Measurements from ENCODE around the gene UVRAG. TPM values are rescaled to one million over a fixed set of nuclear protein-coding genes. Genes with fewer than 3 reads are reported as not detected.
"Not testable (repeated sequence)": the region's sequence is repeated elsewhere in the genome, so short reads cannot be mapped to it uniquely, and the experiment has no call there.

The UVRAG gene
- polyA plus RNA-seq, 1 donor = 13.8 TPM

GRCh38 chr11:76076749-76077148 lies 261.7 kb downstream of the UVRAG start:
- no peak overlapping the region for H3K4me3 ChIP-seq (ENCODE audit: low read length)
- 100% methylated on average over 1 of the region's 1 CpG for WGBS (ENCODE audit: insufficient coverage, low lambda C conversion rate)
- H3K27me3 ChIP-seq (ENCODE audit: control insufficient read depth, insufficient read depth, low read length) = no peaks in the 10 kb centered on the region
- DNase-seq = no peak
- no peaks in the 10 kb centered on the region for H3K4me1 ChIP-seq (ENCODE audit: control insufficient read depth, insufficient read depth, low read length)
- H3K36me3 ChIP-seq (ENCODE audit: control insufficient read depth, insufficient read depth, low read length) = no peaks in the 10 kb centered on the region
- no peak overlapping the region for H3K27ac ChIP-seq (ENCODE audit: low read length)
- no peaks in the 10 kb centered on the region for H3K9me3 ChIP-seq (ENCODE audit: control insufficient read depth, low read depth, low read length)

DNA sequence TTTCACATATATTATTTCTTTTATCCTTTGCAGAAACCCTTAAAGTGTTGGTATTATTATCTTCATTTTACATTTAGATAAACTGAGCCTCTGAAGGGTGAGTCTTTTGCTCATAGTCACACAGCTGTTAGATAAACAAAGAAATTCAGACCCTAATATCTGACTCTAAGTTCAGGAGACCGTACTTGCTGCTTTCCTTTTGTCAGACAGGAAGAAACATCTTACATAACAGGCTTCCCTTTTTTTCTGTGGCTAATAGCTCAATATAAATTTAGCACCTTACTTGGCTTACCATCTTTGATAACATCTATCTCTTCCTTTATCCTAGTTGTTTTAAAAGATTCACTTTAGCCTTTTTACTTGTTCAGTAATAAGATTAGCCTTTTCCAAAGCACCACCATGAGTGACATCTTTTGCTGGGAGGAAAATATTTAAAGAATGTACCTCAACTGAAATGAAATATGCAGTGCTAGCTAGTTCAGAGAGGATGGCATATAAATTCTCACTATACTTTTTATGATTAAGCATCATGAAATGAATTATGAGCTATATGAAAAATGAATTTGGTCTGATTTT lies 262.7 kb downstream of the UVRAG start:
- no CpG with 5 or more reads among the region's 1 CpG for WGBS (ENCODE audit: insufficient coverage, low lambda C conversion rate)
- no peak overlapping the region for H3K27ac ChIP-seq (ENCODE audit: low read length)

GRCh38 chr11:76081084-76081483 lies 266.1 kb downstream of the UVRAG start:
- H3K27ac ChIP-seq (ENCODE audit: low read length); H3K4me1 ChIP-seq (ENCODE audit: control insufficient read depth, insufficient read depth, low read length); H3K4me3 ChIP-seq (ENCODE audit: low read length); H3K9me3 ChIP-seq (ENCODE audit: control insufficient read depth, low read depth, low read length); H3K36me3 ChIP-seq (ENCODE audit: control insufficient read depth, insufficient read depth, low read length); H3K27me3 ChIP-seq (ENCODE audit: control insufficient read depth, insufficient read depth, low read length); DNase-seq: not testable (repeated sequence)
- no CpG with 5 or more reads among the region's 5 CpGs for WGBS (ENCODE audit: insufficient coverage, low lambda C conversion rate)

More for the DNA sequence above, 262.7 kb downstream of the UVRAG start:
- no peak for DNase-seq
- H3K36me3 ChIP-seq (ENCODE audit: control insufficient read depth, insufficient read depth, low read length) = no peaks in the 10 kb centered on the region
- H3K4me3 ChIP-seq (ENCODE audit: low read length) = no peak overlapping the region
- no peaks in the 10 kb centered on the region for H3K27me3 ChIP-seq (ENCODE audit: control insufficient read depth, insufficient read depth, low read length)
- H3K9me3 ChIP-seq (ENCODE audit: control insufficient read depth, low read depth, low read length) = no peaks in the 10 kb centered on the region
- no peaks in the 10 kb centered on the region for H3K4me1 ChIP-seq (ENCODE audit: control insufficient read depth, insufficient read depth, low read length)

DNA sequence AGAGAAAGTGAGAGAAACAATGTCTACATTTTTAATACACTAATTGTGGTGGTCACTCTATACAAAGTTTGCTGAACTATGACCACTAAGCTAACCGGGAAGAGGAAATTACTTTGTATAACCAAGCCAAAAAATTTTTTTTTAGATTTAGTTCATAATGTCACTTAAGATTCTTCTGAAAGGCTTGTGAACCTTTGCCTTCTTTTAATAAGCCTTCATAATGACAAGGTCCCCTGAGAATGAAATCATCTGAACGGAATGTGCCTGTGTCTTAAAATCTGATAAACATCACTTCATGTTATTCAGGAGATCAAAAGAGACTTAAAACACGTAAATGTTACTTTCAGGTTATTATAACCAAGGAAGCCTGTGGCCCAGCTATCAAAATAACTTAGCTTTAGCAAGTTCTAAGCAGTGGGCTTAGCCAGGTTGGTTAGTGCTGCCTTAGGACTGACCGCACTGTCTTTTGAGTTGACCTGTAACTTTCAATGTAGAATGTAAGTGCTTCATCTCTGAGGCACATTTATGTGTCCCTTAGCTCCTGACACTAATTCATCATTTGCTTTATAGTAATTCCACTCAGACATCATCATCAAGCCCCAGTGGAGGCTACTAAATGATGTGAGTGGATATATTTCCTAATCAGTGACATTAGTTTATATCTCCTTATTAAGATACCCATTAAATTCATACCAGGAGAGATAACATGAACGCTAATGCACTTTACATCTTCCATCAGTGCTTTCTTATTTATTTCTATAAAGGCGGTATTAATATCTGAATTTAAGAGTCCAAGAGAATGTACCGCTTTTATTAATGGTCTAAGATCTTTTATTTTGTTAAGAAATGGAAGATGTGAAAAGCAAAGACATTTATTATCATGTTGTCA lies 268.8 kb downstream of the UVRAG start:
- Histone ChIP-seq H3K4me3 (ENCODE audit: low read length) (no peak overlapping the region), H3K9me3 (ENCODE audit: control insufficient read depth, low read depth, low read length) (no peaks in the 10 kb centered on the region), H3K27ac (ENCODE audit: low read length) (no peak overlapping the region), H3K4me1 (ENCODE audit: control insufficient read depth, insufficient read depth, low read length) (no peaks in the 10 kb centered on the region), H3K36me3 (ENCODE audit: control insufficient read depth, insufficient read depth, low read length) (no peaks in the 10 kb centered on the region), H3K27me3 (ENCODE audit: control insufficient read depth, insufficient read depth, low read length) (no peaks in the 10 kb centered on the region)
- 71% methylated on average over 3 of the region's 7 CpGs for WGBS (ENCODE audit: insufficient coverage, low lambda C conversion rate)
- DNase-seq = peak in 1 of 2 donors; percentile 14

- Histone ChIP-seq H3K9me3 (ENCODE audit: control insufficient read depth, low read depth, low read length) (no peaks in the 10 kb centered on the region), H3K4me1 (ENCODE audit: control insufficient read depth, insufficient read depth, low read length) (no peaks in the 10 kb centered on the region), H3K36me3 (ENCODE audit: control insufficient read depth, insufficient read depth, low read length) (peaks cover 5% of the 10 kb centered on the region), H3K27ac (ENCODE audit: low read length) (no peak overlapping the region), H3K4me3 (ENCODE audit: low read length) (no peak overlapping the region), H3K27me3 (ENCODE audit: control insufficient read depth, insufficient read depth, low read length) (no peaks in the 10 kb centered on the region)
- no CpG with 5 or more reads among the region's 1 CpG for WGBS (ENCODE audit: insufficient coverage, low lambda C conversion rate)
- DNase-seq = no peak
Measured at GRCh38 chr11:76085270-76085669, 270.3 kb downstream of the UVRAG start.

DNA sequence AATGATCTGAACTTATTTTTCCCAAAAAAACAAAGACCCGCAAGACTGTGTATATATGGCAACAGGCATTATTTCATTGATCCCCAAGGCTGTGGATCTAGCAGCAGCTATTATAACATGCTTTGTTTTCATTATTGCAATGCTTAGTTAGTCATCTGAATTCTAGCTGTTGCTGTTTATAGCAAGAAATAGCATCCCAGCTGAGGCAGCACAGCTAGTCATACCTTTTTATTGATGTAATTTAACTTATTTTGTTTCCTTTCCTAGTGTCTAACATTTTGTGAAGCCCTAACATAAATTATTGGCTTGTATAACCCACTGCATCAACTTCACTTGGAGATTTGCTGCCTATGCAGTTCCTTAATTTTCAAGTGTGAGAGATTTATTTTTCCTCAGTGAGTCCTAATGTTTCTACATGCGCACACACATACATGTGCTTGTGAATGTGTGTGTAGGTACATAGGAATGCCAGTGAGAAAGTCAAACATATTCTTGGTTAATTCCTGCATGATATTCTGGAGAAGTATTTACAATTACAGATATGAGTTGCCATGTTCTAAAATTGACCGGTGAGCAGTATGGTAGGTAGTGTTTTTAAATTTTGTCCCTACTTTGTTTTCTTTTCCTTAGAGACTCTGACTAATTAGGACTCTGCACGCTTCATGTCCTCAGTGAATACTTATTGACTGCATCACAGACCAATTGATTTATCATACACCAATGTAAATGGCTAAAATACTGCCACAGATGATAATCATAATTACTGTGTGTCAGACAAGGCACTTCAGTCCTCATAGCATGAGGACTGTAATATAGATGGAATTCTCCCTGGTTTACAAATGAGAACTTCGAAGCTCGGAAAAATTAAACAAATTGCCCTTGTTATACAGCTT lies 272.0 kb downstream of the UVRAG start:
- H3K27me3 ChIP-seq (ENCODE audit: control insufficient read depth, insufficient read depth, low read length) = no peaks in the 10 kb centered on the region
- DNase-seq = no peak
- no peak overlapping the region for H3K4me3 ChIP-seq (ENCODE audit: low read length)
- no peaks in the 10 kb centered on the region for H3K9me3 ChIP-seq (ENCODE audit: control insufficient read depth, low read depth, low read length)
- 90% methylated on average over 3 of the region's 6 CpGs for WGBS (ENCODE audit: insufficient coverage, low lambda C conversion rate)
- H3K4me1 ChIP-seq (ENCODE audit: control insufficient read depth, insufficient read depth, low read length) = no peaks in the 10 kb centered on the region
- peaks cover 6% of the 10 kb centered on the region for H3K36me3 ChIP-seq (ENCODE audit: control insufficient read depth, insufficient read depth, low read length)
- H3K27ac ChIP-seq (ENCODE audit: low read length) = no peak overlapping the region

DNA sequence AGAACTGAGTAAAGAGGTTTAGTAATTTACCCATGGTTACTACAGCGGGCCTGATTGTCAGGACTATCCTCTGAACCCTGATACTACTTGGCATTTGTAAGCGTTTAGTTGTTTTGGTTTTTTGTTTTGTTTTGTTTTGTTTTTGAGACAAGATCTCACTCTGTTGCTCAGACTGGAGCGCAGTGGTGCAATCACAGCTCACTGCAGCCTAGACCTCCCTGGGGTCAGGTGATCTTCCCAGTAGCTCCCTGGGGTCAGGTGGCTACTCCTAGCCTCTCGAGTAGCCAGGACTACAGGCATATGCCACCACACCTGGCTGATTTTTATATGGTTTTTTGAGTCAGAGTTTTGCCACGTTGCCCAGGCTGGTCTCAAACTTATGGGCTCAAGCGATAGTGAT lies 272.7 kb downstream of the UVRAG start:
- Histone ChIP-seq H3K36me3 (ENCODE audit: control insufficient read depth, insufficient read depth, low read length) (peaks cover 6% of the 10 kb centered on the region), H3K27ac (ENCODE audit: low read length) (no peak overlapping the region), H3K9me3 (ENCODE audit: control insufficient read depth, low read depth, low read length) (no peaks in the 10 kb centered on the region), H3K4me1 (ENCODE audit: control insufficient read depth, insufficient read depth, low read length) (no peaks in the 10 kb centered on the region), H3K4me3 (ENCODE audit: low read length) (no peak overlapping the region), H3K27me3 (ENCODE audit: control insufficient read depth, insufficient read depth, low read length) (no peaks in the 10 kb centered on the region)
- WGBS (ENCODE audit: insufficient coverage, low lambda C conversion rate) = no CpG with 5 or more reads among the region's 6 CpGs
- DNase-seq = no peak

GRCh38 chr11:76088511-76088910 lies 273.5 kb downstream of the UVRAG start:
- Histone ChIP-seq H3K36me3 (ENCODE audit: control insufficient read depth, insufficient read depth, low read length) (peaks cover 6% of the 10 kb centered on the region), H3K27me3 (ENCODE audit: control insufficient read depth, insufficient read depth, low read length) (no peaks in the 10 kb centered on the region), H3K4me3 (ENCODE audit: low read length) (no peak overlapping the region), H3K9me3 (ENCODE audit: control insufficient read depth, low read depth, low read length) (no peaks in the 10 kb centered on the region), H3K4me1 (ENCODE audit: control insufficient read depth, insufficient read depth, low read length) (no peaks in the 10 kb centered on the region), H3K27ac (ENCODE audit: low read length) (no peak overlapping the region)
- WGBS (ENCODE audit: insufficient coverage, low lambda C conversion rate) = 75% methylated on average over 2 of the region's 3 CpGs
- DNase-seq = no peak

DNA sequence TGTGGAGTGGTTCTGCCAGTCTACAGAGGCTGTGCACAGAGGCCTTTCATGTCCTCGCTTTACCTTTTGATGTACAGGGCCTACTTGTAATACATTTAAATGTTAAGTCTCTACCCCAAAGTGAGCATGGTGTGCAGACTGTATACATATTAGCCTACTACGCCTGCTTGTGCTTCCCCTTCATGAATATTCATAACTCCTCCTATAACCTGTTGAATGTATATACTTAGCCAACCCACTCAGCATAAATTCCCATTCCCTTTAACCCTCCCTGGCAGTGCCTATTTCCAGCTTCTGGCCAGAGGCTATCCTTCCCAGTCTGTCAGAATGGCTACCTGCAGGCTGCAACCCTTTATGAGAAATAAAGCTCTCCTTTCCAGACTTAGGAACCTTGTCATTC lies 275.2 kb downstream of the UVRAG start:
- H3K27me3 ChIP-seq (ENCODE audit: control insufficient read depth, insufficient read depth, low read length) = no peaks in the 10 kb centered on the region
- H3K36me3 ChIP-seq (ENCODE audit: control insufficient read depth, insufficient read depth, low read length) = peaks cover 6% of the 10 kb centered on the region
- no peaks in the 10 kb centered on the region for H3K9me3 ChIP-seq (ENCODE audit: control insufficient read depth, low read depth, low read length)
- no peak overlapping the region for H3K27ac ChIP-seq (ENCODE audit: low read length)
- no peak for DNase-seq
- H3K4me3 ChIP-seq (ENCODE audit: low read length) = no peak overlapping the region
- no peaks in the 10 kb centered on the region for H3K4me1 ChIP-seq (ENCODE audit: control insufficient read depth, insufficient read depth, low read length)
- WGBS (ENCODE audit: insufficient coverage, low lambda C conversion rate) = no CpG with 5 or more reads among the region's 2 CpGs

- Histone ChIP-seq H3K27ac (ENCODE audit: low read length) (no peak overlapping the region), H3K4me1 (ENCODE audit: control insufficient read depth, insufficient read depth, low read length) (no peaks in the 10 kb centered on the region), H3K4me3 (ENCODE audit: low read length) (no peak overlapping the region), H3K9me3 (ENCODE audit: control insufficient read depth, low read depth, low read length) (no peaks in the 10 kb centered on the region), H3K27me3 (ENCODE audit: control insufficient read depth, insufficient read depth, low read length) (no peaks in the 10 kb centered on the region), H3K36me3 (ENCODE audit: control insufficient read depth, insufficient read depth, low read length) (peaks cover 6% of the 10 kb centered on the region)
- WGBS (ENCODE audit: insufficient coverage, low lambda C conversion rate) = 100% methylated on average over 1 of the region's 1 CpG
- DNase-seq = no peak
Measured at GRCh38 chr11:76090821-76091220, 275.8 kb downstream of the UVRAG start.
